Skin of body (tissue), 2 donors: ENCODE measurements around the gene HMGN4. TPM values are rescaled to one million over a fixed set of nuclear protein-coding genes. Genes with fewer than 3 reads are reported as not detected.
"Not testable (repeated sequence)": the region's sequence is repeated elsewhere in the genome, so short reads cannot be mapped to it uniquely, and the experiment has no call there.

Experiments
- DNase-seq: peaks from one replicate; lab custom pipeline; 2025; lab: John Stamatoyannopoulos, UW
- total RNA-seq: library from RNA; depleted of rRNA; stranded (reverse); fragments of >200 nt; gene quantifications from one replicate; pipeline ENCODE4 v1.2.3, GENCODE V29; 2014

HMGN4 gene
- total RNA-seq, result 47.8 TPM

- DNase-seq, result peak; percentile 95
Observed at GRCh38 chr6:26537846-26538571, at the start of gene HMGN4. HMGN4 (plus strand) TSS chr6:26538366; CDS start chr6:26545207, 6,841 bp downstream.

DNA sequence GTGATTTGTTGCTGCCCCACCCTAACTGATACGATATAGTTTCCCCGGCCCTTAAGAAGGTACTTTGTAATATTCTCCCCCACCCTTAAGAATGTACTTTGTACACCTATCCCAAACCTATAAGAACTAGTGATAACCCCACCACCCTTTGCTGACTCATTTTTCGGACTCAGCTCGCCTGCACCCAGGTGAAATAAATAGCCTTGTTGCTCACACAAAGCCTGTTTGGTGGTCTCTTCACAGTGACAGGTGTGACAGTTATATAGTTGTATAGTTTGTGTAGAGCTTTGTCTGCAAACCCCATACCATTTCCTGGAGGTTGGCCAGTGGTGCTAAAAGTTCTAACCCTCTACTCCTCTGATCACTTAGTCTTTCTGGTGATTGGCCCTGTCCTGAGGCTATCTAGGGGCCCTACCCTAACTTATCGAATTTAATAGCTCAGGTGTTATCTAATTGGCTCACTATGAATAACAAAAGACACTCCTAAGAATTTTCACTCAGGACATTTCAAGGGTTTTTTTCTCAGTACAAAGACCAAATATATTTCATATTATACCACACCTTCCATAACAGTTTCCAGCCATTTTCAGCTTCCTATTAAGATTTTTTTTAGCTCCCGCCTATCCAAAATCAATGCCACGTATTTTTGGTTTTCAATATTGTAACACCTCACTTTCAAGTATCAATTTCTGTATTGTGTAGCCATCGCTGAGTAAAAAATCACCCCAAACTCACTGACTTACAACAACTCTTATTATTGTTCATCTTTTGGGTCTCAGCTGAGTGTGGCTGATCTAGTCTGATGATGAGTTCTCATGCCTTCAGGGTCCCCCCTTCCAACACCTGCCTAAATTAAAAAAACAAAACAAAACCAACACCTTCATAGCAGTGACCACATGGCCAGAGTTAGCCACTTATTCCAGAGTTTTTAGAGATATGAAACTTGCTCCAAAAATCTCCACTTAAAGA is 47.9 kb upstream of the HMGN4 start:
- DNase-seq, result no peak

GRCh38 chr6:26491604-26492003 is 46.6 kb upstream of the HMGN4 start:
- no peak for DNase-seq

GRCh38 chr6:26493258-26493657 is 44.9 kb upstream of the HMGN4 start:
- DNase-seq, result no peak

GRCh38 chr6:26494117-26494516 is 44.0 kb upstream of the HMGN4 start:
- no peak for DNase-seq

DNA sequence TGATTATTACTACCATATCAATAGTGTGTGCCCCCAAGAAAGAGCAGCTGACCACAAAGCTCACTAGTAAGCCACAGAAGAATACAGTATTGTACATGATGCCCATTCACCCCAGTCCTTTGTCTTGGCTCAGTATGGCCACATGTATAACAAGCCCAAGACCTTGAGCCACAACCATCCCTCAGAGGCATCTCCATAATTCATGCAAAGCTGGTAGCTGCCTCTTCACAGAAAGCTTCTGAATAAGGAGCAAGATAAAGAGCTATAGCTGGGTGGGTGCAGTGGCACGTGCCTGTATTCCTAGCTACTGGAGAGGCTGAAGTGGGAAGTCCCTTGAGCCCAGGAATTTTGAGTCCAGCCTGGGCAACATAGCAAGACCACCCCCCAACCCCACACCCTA is 42.9 kb upstream of the HMGN4 start:
- DNase-seq, result no peak

- no peak for DNase-seq
Observed at GRCh38 chr6:26497610-26498009, 40.6 kb upstream of the HMGN4 start.

- DNase-seq, result no peak
Observed at GRCh38 chr6:26500102-26500501, 38.1 kb upstream of the HMGN4 start, which contains the start of gene BTN1A1. BTN1A1 (plus strand) TSS chr6:26500303; CDS start chr6:26501287, 984 bp downstream.

- no peak for DNase-seq
Observed at GRCh38 chr6:26501482-26501986, 36.6 kb upstream of the HMGN4 start.

DNA sequence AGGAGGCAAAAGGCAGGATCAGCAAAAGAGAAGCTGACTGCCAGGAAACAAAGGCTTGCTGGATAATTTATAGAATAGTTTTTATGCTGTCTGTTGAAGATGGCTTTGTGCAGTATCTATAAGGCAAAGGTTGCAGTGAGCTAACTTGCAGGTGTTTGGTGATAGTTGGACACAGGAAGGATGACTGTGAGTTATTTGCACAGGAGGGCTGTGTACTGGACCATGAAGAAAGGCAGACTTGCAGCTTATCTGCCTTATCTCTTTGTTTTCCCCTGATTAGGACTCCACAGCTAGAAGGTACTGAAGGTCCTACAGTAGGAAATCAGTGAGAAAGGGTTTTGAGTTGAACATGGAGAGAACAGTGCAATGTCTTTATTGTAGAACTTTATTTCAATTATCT is 36.0 kb upstream of the HMGN4 start:
- DNase-seq, result no peak

GRCh38 chr6:26502626-26503025 is 35.5 kb upstream of the HMGN4 start:
- DNase-seq, result no peak

DNA sequence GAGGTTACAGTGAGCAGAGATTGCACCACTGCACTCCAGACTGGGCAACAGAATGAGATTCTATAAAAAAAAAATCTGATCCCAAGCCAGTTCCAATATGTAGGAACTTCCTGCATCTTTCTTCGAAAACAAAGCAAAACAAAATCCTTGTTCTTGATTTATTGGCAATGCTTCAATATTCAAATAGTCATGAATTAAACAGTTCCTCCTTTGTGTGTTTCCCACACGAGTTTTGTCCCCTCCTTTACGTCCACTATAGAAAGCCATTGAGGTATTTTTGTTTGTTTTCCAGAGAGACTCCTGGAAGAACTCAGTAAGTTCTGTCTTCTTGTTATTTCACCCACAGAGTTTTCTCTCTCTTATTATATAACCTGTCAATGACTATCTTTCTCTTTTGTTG is 30.5 kb upstream of the HMGN4 start:
- no peak for DNase-seq

DNA sequence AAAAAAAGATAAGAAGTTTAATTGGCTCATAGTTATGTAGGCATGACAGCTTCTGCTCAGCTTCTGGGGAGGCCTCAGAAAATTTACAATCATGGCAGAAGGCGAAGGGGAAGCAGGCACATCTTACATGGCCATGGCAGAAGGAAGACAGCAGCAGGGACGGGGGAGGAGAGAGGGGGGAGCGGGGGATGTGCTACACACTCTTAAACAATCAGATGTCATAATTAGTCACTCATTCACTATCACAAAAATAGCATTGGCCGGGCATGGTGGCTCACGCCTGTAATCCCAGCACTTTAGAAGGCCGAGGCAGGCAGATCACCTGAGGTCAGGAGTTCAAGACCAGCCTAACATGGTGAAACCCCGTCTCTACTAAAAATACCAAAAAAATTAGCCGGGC is 27.1 kb upstream of the HMGN4 start:
- DNase-seq, result not testable (repeated sequence)

- no peak for DNase-seq
Observed at GRCh38 chr6:26514984-26515383, 23.2 kb upstream of the HMGN4 start.

- DNase-seq, result no peak
Observed at GRCh38 chr6:26516481-26517427, 21.4 kb upstream of the HMGN4 start.

- no peak for DNase-seq
Observed at GRCh38 chr6:26519359-26519758, 18.8 kb upstream of the HMGN4 start.

GRCh38 chr6:26520237-26520849 is 17.8 kb upstream of the HMGN4 start:
- peak; percentile 91 for DNase-seq

DNA sequence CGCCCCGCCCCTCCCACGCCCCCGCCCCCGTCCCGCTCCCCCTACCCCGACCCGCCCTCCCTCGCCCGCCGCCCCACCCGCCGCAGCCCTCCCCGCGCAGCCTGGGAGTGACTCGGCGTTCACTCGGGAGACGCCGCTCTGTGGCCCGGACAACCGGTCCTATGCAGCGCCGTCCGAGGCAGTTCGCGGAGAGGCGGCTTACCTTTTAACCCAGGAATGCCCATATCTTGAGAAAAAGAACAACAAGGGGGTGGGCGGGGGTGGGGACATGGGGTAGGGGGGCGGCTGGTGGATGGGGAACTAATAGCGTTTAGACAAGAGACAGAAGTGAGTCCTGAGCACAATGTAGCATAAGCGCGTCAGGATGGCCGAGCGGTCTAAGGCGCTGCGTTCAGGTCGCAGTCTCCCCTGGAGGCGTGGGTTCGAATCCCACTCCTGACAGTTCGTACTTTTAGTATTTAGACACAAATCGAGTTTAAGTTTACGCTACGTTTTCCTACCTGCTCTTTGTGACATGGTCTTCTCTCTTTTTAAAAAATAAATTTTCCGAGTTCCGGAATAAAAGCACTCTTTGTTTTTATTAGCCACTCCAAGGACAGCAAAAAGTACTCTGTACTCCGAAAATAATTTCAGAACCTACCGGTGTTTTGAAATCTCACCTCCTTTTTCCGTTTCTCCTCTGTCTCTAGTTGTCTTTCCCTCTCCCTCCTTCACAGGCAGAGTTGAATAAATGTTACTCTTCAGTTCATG is 17.1 kb upstream of the HMGN4 start:
- DNase-seq, result peak; percentile 92

DNA sequence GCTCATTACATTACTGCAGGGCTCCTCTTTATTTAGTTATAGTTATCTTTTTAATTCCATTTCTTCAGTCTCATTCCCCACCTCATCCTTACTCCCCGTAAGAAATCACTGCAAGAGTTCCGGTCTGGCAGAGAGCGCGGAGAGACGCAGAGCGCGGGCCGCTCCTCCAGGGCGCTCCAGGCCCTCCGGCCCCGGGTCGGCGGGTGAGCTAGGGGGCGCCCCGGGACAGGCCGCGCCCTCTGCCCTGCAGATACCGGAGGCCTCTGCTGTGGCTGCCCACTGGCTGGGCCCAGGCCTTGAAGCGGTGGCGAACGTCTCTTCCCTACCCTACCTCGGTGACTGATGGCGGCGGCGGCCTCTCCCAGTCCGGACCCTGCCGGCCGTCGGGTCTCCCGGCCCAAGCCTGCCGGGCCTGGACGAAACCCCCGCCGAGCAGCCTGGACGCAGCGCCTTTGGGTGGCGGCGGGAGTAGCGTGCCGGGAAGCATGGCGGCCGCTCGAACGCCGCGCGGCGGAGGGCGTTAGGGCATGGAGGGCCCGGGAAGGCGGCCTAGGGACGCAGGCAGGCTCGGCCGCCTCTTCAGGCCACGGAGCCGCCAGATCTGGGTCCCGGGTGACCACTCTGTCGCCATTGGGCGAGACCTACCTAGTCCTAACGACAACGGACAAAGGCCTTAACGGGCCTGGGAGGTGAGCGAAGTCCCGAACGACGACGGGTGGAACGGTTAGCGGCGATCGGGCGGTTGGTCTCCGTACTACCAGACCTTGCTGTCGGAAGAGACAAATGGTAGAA is 16.4 kb upstream of the HMGN4 start:
- peak; percentile 54 for DNase-seq
